Right lobe of liver (tissue), 6 donors: ENCODE results near the gene FMN1. TPM values are rescaled to one million over a fixed set of nuclear protein-coding genes. Genes with fewer than 3 reads are reported as not detected.

Source experiments
- ATAC-seq, 4 donors: fragments of 200-7000 bp; cut with Tn5 transposase; one replicate each; pipeline ENCODE4 v1.9.1; 2020; ENCODE audit warnings: mild to moderate bottlenecking in 4 of 4, moderate library complexity in 4 of 4
- DNase-seq, 3 donors: peaks; one replicate each; pipeline ENCODE4 v3.0.0-alpha.2; 2020
- H3K27ac ChIP-seq, 3 donors: fragments of 200-600 bp; one replicate each; pipeline ENCODE4 v1.8.0; 2022
- H3K27me3 ChIP-seq, 2 donors: fragments of 200-600 bp; one replicate each; pipeline ENCODE4 v1.8.0; 2022
- H3K36me3 ChIP-seq, 4 donors: fragments of 200-600 bp; sonication (generic) in 1 of 4; one replicate each; pipeline versions ENCODE4 v1.5.1 to v1.8.0; 2017 to 2022; ENCODE audit warnings: control low read depth in 1 of 4
- H3K4me1 ChIP-seq, 4 donors: fragments of 200-600 bp; sonication (generic) in 1 of 4; one replicate each; pipeline versions ENCODE4 v1.5.1 to v1.8.0; 2017 to 2022; ENCODE audit warnings: control low read depth in 1 of 4
- H3K4me3 ChIP-seq, 3 donors: fragments of 200-600 bp; one replicate each; pipeline ENCODE4 v1.8.0; 2022
- H3K9me3 ChIP-seq, 4 donors: fragments of 200-600 bp; sonication (generic) in 1 of 4; one replicate each; pipeline versions ENCODE4 v1.5.1 to v1.8.0; 2017 to 2022; ENCODE audit warnings: control low read depth in 1 of 4
- CTCF ChIP-seq, 4 donors: fragments of 200-600 bp in 3 of 4; fragments of 450-650 bp in 1 of 4; IDR thresholded peaks; one replicate each; pipeline versions ENCODE4 v1.5.1 to v1.8.0; 2016 to 2022; ENCODE audit warnings: antibody characterized with exemption in 4 of 4, mild to moderate bottlenecking in 2 of 4
- POLR2A ChIP-seq: fragments of 450-650 bp; IDR thresholded peaks from one replicate; pipeline ENCODE4 v1.6.1; 2017; ENCODE audit warnings: antibody characterized with exemption, mild to moderate bottlenecking
- WGBS: methylation state at CpG from one replicate; pipeline ENCODE4 v1.1.6; 2018; ENCODE audit warnings: low coverage, low lambda C conversion rate; ENCODE audit not compliant: insufficient coverage; ENCODE audit errors: missing lambda C conversion rate; 5-methylcytosine and 5-hydroxymethylcytosine counted together
- intact Hi-C, 2 donors: fragments of 100-400 bp; cut with DNase I; formaldehyde crosslinking; loops; one replicate each; pipeline versions ENCODE4 v1.11.2 to v1.14.1; 2022
- total RNA-seq, 6 experiments: library from RNA; depleted of rRNA in 2 of 6; stranded (reverse); fragments of >200 nt in 2 of 6; fragmentation: NEBNext Ultra II Directional in 3 of 6; extraction: Animal tissue kit (Norgen Biotek cat#: 25700) in 3 of 6; gene quantifications; one replicate each; pipeline versions ENCODE4 v1.1.0 to v1.2.4, GENCODE V29; 2016 to 2023
- donor health status: DM: no; HTN: yes; CAD: no.
- donor health status: DM: no; HTN: no; CAD: no.
- donor health status: DM: no; HTN: no; CAD: no.
- donor health status: DM: no; HTN: yes; CAD: no.
- donor health status: DM: no; HTN: yes; CAD: no.

Gene FMN1
- total RNA-seq, 6 experiments from 2014 or later, result 1.1 to 6.8 (median 3.1) TPM

GRCh38 chr15:32965897-32966296 is 228.6 kb downstream of the FMN1 start:
- DNase-seq, result no peak
- H3K27ac ChIP-seq, result no peak overlapping the region

DNA sequence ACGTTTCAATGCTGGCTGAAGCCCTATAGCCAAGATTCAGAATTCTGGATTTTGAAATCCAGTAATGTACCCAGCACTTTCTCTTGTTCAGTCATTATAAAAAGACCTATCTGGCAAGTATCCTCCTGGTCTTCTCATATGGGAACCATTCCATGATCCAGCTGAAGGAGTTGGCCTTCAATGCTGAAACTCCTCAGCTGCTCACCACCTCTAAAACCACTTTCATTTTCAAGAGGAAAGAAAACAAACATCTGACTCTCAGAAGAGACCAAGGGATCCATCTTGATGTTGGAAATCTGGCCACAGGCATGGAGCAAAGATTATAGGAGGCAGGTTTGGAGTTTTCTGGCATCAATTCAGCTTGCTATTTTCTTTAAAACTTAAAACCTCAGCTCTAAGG is 235.4 kb downstream of the FMN1 start:
- Histone ChIP-seq H3K9me3 (no peaks in the 10 kb centered on the region), H3K4me1 (no peaks in the 10 kb centered on the region), H3K36me3 (no peaks in the 10 kb centered on the region), H3K4me3 (no peak overlapping the region), H3K27ac (no peak overlapping the region), H3K27me3 (no peaks in the 10 kb centered on the region)
- 33% methylated on average over 1 of the region's 1 CpG for WGBS
- TF ChIP-seq CTCF (IDR thresholded peaks at IDR 0.05), result no peak
- no peak for TF ChIP-seq POLR2A
- intact Hi-C loops, result no loop called here
- DNase-seq, result no peak
- ATAC-seq, result no peak

More at GRCh38 chr15:32965897-32966296, 228.6 kb downstream of the FMN1 start:
- Histone ChIP-seq H3K4me1 (no peaks in the 10 kb centered on the region), H3K4me3 (no peak overlapping the region), H3K36me3 (no peaks in the 10 kb centered on the region), H3K27me3 (no peaks in the 10 kb centered on the region), H3K9me3 (no peaks in the 10 kb centered on the region)
- intact Hi-C loops, result no loop called here
- ATAC-seq, result no peak
- 50% methylated on average over 5 of the region's 6 CpGs for WGBS
- no peak for TF ChIP-seq CTCF (IDR thresholded peaks at IDR 0.05)
- TF ChIP-seq POLR2A, result no peak

DNA sequence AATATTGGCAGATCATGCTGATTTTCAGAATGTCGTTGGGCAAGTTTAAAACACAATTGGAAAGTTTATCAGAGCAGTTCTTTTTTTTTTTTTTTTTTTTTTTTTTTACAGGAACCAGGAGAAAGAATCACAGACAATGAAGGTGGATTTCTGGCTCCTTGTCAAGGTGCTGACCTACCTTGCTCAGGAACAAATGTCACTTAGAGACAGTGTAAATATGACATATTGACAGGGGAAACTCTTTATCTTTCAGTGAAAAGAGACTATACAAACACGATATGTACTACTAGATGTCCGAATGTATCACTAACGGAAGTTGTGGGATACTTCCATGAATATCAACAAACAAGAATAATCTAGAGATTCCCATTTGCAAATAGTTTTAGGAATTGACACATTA is 237.3 kb downstream of the FMN1 start:
- DNase-seq, result no peak
- intact Hi-C loops, result no loop called here
- ATAC-seq, result no peak
- Histone ChIP-seq H3K4me1 (no peaks in the 10 kb centered on the region), H3K27me3 (no peaks in the 10 kb centered on the region), H3K4me3 (no peak overlapping the region), H3K27ac (no peak overlapping the region), H3K36me3 (no peaks in the 10 kb centered on the region), H3K9me3 (no peaks in the 10 kb centered on the region)
- TF ChIP-seq CTCF (IDR thresholded peaks at IDR 0.05) (no peak), POLR2A (no peak)
- 19% methylated on average over 4 of the region's 4 CpGs for WGBS

DNA sequence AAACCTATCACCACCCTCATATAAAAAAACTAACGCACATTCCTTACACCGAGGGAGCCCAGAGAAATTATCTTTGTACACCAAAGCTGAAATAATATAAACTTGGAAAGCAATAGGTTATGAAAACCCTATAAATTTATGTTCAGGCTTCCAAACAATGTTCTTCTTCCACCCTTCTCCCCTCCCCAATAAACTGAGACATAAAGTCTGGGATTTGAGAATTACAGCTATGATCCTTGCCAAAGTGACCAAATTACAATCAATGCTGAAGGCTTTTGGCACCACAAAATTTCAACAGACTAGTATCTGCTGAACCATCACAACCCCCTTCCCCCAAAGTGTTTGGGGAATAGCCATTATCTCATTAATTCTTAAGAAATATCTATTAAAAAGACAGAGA is 237.8 kb downstream of the FMN1 start:
- Histone ChIP-seq H3K4me3 (no peak overlapping the region), H3K4me1 (no peaks in the 10 kb centered on the region), H3K36me3 (no peaks in the 10 kb centered on the region), H3K27me3 (no peaks in the 10 kb centered on the region), H3K27ac (no peak overlapping the region), H3K9me3 (no peaks in the 10 kb centered on the region)
- intact Hi-C loops, result no loop called here
- 78% methylated on average over 2 of the region's 2 CpGs for WGBS
- DNase-seq (no peak), ATAC-seq (no peak)
- TF ChIP-seq CTCF (IDR thresholded peaks at IDR 0.05), result no peak
- TF ChIP-seq POLR2A, result no peak

DNA sequence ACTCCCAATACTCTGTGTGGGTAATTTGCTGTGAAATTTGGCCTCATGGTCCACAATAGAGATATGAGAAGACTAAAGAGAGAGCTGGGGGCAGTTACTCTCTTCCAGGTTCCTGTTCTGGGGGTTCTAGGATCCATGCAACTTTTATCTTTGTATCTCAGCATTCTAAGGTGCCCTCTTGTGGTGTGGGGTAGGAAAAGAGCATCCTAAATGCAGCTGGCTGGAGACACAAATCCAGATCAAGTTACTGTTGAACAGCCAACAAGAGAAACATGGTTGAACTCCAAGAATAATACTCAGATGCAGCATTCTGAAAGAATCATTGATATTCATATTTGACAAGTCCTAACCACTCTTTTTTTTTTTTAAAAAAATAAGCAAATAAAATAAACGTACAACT is 238.5 kb downstream of the FMN1 start:
- no peaks in the 10 kb centered on the region for H3K4me1 ChIP-seq
- H3K4me3 ChIP-seq, result no peak overlapping the region
- DNase-seq, result no peak
- intact Hi-C loops, result no loop called here
- TF ChIP-seq POLR2A (no peak), CTCF (IDR thresholded peaks at IDR 0.05) (peak; percentile 14 to 44 (median 31))
- peak in 2 of 4 donors; percentile 41 to 46 for ATAC-seq
- no peaks in the 10 kb centered on the region for H3K27me3 ChIP-seq
- H3K27ac ChIP-seq, result no peak overlapping the region
- no peaks in the 10 kb centered on the region for H3K36me3 ChIP-seq
- 43% methylated on average over 1 of the region's 1 CpG for WGBS
- no peaks in the 10 kb centered on the region for H3K9me3 ChIP-seq
